Subcutaneous abdominal adipose tissue (tissue), 5 donors: Measurements from ENCODE around the gene LPAR6.

Source experiments
- H3K27ac ChIP-seq: one replicate; pipeline ENCODE4 v1.7.0; 2013; ENCODE audit warnings: low read depth, mild to moderate bottlenecking, inconsistent platforms, low read length, moderate library complexity
- H3K27me3 ChIP-seq, 5 donors: one replicate each; pipeline ENCODE4 v1.7.0; 2013; ENCODE audit warnings: low read length in 5 of 5, inconsistent platforms in 1 of 5; ENCODE audit not compliant: control insufficient read depth in 5 of 5, insufficient read depth in 4 of 5
- H3K36me3 ChIP-seq, 5 donors: one replicate each; pipeline ENCODE4 v1.7.0; 2013; ENCODE audit warnings: low read length in 5 of 5; ENCODE audit not compliant: control insufficient read depth in 5 of 5, insufficient read depth in 5 of 5
- H3K4me1 ChIP-seq, 5 donors: one replicate each; pipeline ENCODE4 v1.7.0; 2013; ENCODE audit warnings: low read length in 5 of 5, mild to moderate bottlenecking in 3 of 5, moderate library complexity in 1 of 5; ENCODE audit not compliant: control insufficient read depth in 5 of 5, insufficient read depth in 5 of 5
- H3K4me3 ChIP-seq, 5 donors: one replicate each; pipeline ENCODE4 v1.7.0; 2013; ENCODE audit warnings: low read length in 5 of 5, low read depth in 1 of 5
- H3K9ac ChIP-seq, 5 donors: one replicate each; pipeline ENCODE4 v1.7.0; 2013; ENCODE audit warnings: low read length in 5 of 5, mild to moderate bottlenecking in 4 of 5, moderate library complexity in 3 of 5
- H3K9me3 ChIP-seq, 5 donors: one replicate each; pipeline ENCODE4 v1.7.0; 2013; ENCODE audit warnings: low read length in 5 of 5; ENCODE audit not compliant: control insufficient read depth in 5 of 5
- donor health status: healthy.
- donor health status: healthy.
- donor health status: healthy.
- donor health status: healthy.
- donor health status: healthy.

Gene LPAR6

GRCh38 chr13:48402325-48402932, 10.5 kb downstream of the LPAR6 start:
- Histone ChIP-seq H3K9me3 (no peaks in the 10 kb centered on the region), H3K4me1 (peaks cover 0 to 69% (median 49%) of the 10 kb centered on the region in 5 donors), H3K9ac (no peak overlapping the region)

GRCh38 chr13:48401480-48401879, 11.4 kb downstream of the LPAR6 start:
- peak overlapping the region in 1 of 5 donors; percentile 28 for H3K9ac ChIP-seq
- H3K9me3 ChIP-seq: no peaks in the 10 kb centered on the region
- peak overlapping the region; percentile 68 for H3K27ac ChIP-seq
- peaks cover 0 to under 1% (median 0%) of the 10 kb centered on the region in 5 donors for H3K36me3 ChIP-seq
- no peak overlapping the region for H3K4me3 ChIP-seq
- H3K4me1 ChIP-seq: peaks cover 0 to 65% (median 45%) of the 10 kb centered on the region in 5 donors
- no peaks in the 10 kb centered on the region for H3K27me3 ChIP-seq

More at GRCh38 chr13:48402325-48402932, 10.5 kb downstream of the LPAR6 start:
- no peaks in the 10 kb centered on the region for H3K27me3 ChIP-seq
- peak overlapping the region; percentile 42 for H3K27ac ChIP-seq
- H3K4me3 ChIP-seq: no peak overlapping the region
- H3K36me3 ChIP-seq: peaks cover 0 to 3% (median 0%) of the 10 kb centered on the region in 5 donors

- peak overlapping the region; percentile 68 for H3K27ac ChIP-seq
- H3K27me3 ChIP-seq: no peaks in the 10 kb centered on the region
- no peaks in the 10 kb centered on the region for H3K9me3 ChIP-seq
- peaks cover 0 to 60% (median 45%) of the 10 kb centered on the region in 5 donors for H3K4me1 ChIP-seq
- H3K9ac ChIP-seq: peak overlapping the region in 2 of 5 donors; percentile 20 to 28
- peak overlapping the region in 1 of 5 donors; percentile 1 for H3K4me3 ChIP-seq
- H3K36me3 ChIP-seq: no peaks in the 10 kb centered on the region
These were observed 12.0 kb downstream of the LPAR6 start for GRCh38 chr13:48400850-48401291.

GRCh38 chr13:48400090-48400694, 12.7 kb downstream of the LPAR6 start:
- Histone ChIP-seq H3K9ac (peak overlapping the region in 1 of 5 donors; percentile 20), H3K4me1 (peaks cover 0 to 55% (median 39%) of the 10 kb centered on the region in 5 donors), H3K4me3 (no peak overlapping the region), H3K36me3 (no peaks in the 10 kb centered on the region), H3K27ac (peak overlapping the region; percentile 68), H3K27me3 (no peaks in the 10 kb centered on the region), H3K9me3 (no peaks in the 10 kb centered on the region)

- H3K36me3 ChIP-seq: peaks cover 0 to 7% (median 0%) of the 10 kb centered on the region in 5 donors
These were observed 14.3 kb downstream of the LPAR6 start for GRCh38 chr13:48398450-48399095.

GRCh38 chr13:48397744-48398143, 15.2 kb downstream of the LPAR6 start:
- H3K9ac ChIP-seq: no peak overlapping the region
- no peak overlapping the region for H3K4me3 ChIP-seq
- H3K27ac ChIP-seq: no peak overlapping the region
- peaks cover 0 to 36% (median 24%) of the 10 kb centered on the region in 5 donors for H3K4me1 ChIP-seq
- no peaks in the 10 kb centered on the region for H3K27me3 ChIP-seq
- no peaks in the 10 kb centered on the region for H3K9me3 ChIP-seq
- peaks cover 0 to 7% (median 0%) of the 10 kb centered on the region in 5 donors for H3K36me3 ChIP-seq

More at GRCh38 chr13:48398450-48399095, 14.3 kb downstream of the LPAR6 start:
- Histone ChIP-seq H3K9ac (no peak overlapping the region), H3K4me1 (peaks cover 0 to 39% (median 27%) of the 10 kb centered on the region in 5 donors), H3K4me3 (no peak overlapping the region), H3K27ac (peak overlapping the region; percentile 68), H3K9me3 (no peaks in the 10 kb centered on the region), H3K27me3 (no peaks in the 10 kb centered on the region)

GRCh38 chr13:48393698-48394085, 19.2 kb downstream of the LPAR6 start:
- Histone ChIP-seq H3K36me3 (peaks cover 0 to 7% (median 0%) of the 10 kb centered on the region in 5 donors), H3K27ac (no peak overlapping the region), H3K27me3 (no peaks in the 10 kb centered on the region), H3K9ac (no peak overlapping the region), H3K9me3 (peaks cover 0 to 5% (median 0%) of the 10 kb centered on the region in 5 donors), H3K4me3 (no peak overlapping the region), H3K4me1 (peaks cover 0 to 11% (median 9%) of the 10 kb centered on the region in 5 donors)

GRCh38 chr13:48393030-48393697, 19.7 kb downstream of the LPAR6 start:
- Histone ChIP-seq H3K9me3 (peaks cover 0 to 5% (median 0%) of the 10 kb centered on the region in 5 donors), H3K4me1 (peaks cover 0 to 11% (median 6%) of the 10 kb centered on the region in 5 donors), H3K27ac (no peak overlapping the region), H3K27me3 (no peaks in the 10 kb centered on the region), H3K9ac (no peak overlapping the region), H3K4me3 (no peak overlapping the region), H3K36me3 (peaks cover 0 to 7% (median 0%) of the 10 kb centered on the region in 5 donors)

- peaks cover 0 to 6% (median 3%) of the 10 kb centered on the region in 5 donors for H3K4me1 ChIP-seq
- H3K9me3 ChIP-seq: peaks cover 0 to 5% (median 0%) of the 10 kb centered on the region in 5 donors
- H3K36me3 ChIP-seq: peaks cover 0 to 7% (median 0%) of the 10 kb centered on the region in 5 donors
- no peak overlapping the region for H3K27ac ChIP-seq
- no peak overlapping the region for H3K4me3 ChIP-seq
- H3K27me3 ChIP-seq: no peaks in the 10 kb centered on the region
- no peak overlapping the region for H3K9ac ChIP-seq
These were observed 21.7 kb downstream of the LPAR6 start for GRCh38 chr13:48391257-48391656.
